Uterus (tissue), 2 donors: ENCODE data around the gene OR51M1.
"Not testable (repeated sequence)": the region's sequence is repeated elsewhere in the genome, so short reads cannot be mapped to it uniquely, and the experiment has no call there.

Source experiments
- POLR2A ChIP-seq, 2 donors: fragments of 450-650 bp; IDR thresholded peaks; one replicate each; pipeline ENCODE4 v1.6.1; 2016; ENCODE audit warnings: antibody characterized with exemption in 2 of 2, mild to moderate bottlenecking in 1 of 2, moderate library complexity in 1 of 2
- TF ChIP-seq, protein P1 (sequence below), 4 experiments: fragments of 200-600 bp in 2 of 4; fragments of 450-650 bp in 2 of 4; sonication (generic) in 2 of 4; IDR thresholded peaks; one replicate each; pipeline ENCODE4 v1.5.1; 2016 to 2019; ENCODE audit warnings: antibody characterized with exemption in 4 of 4, mild to moderate bottlenecking in 2 of 4, moderate library complexity in 1 of 4

DNA sequence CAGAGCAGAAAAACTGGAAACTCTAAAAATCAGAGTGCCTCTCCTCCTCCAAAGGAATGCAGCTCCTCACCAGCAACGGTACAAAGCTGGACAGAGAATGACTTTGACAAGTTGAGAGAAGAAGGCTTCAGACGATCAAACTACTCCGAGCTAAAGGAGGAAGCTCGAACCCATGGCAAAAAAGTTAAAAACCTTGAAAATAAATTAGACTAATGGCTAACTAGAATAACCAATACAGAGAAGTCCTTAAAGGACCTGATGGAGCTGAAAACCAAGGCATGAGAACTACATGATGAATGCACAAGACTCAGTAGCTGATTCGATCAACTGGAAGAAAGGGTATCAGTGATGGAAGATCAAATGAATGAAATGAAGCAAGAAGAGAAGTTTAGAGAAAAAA is 27.6 kb upstream of the OR51M1 start:
- TF ChIP-seq, protein P1, sequence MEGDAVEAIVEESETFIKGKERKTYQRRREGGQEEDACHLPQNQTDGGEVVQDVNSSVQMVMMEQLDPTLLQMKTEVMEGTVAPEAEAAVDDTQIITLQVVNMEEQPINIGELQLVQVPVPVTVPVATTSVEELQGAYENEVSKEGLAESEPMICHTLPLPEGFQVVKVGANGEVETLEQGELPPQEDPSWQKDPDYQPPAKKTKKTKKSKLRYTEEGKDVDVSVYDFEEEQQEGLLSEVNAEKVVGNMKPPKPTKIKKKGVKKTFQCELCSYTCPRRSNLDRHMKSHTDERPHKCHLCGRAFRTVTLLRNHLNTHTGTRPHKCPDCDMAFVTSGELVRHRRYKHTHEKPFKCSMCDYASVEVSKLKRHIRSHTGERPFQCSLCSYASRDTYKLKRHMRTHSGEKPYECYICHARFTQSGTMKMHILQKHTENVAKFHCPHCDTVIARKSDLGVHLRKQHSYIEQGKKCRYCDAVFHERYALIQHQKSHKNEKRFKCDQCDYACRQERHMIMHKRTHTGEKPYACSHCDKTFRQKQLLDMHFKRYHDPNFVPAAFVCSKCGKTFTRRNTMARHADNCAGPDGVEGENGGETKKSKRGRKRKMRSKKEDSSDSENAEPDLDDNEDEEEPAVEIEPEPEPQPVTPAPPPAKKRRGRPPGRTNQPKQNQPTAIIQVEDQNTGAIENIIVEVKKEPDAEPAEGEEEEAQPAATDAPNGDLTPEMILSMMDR (IDR thresholded peaks at IDR 0.05), result not testable (repeated sequence)
- TF ChIP-seq POLR2A (IDR thresholded peaks at IDR 0.05), result not testable (repeated sequence)
